HepG2 (cell line): ENCODE measurements around the gene FMNL2. TPM values are rescaled to one million over a fixed set of nuclear protein-coding genes. Genes with fewer than 3 reads are reported as not detected.

Source experiments
- ATAC-seq: fragments of 200-7000 bp; cut with Tn5 transposase; 3 replicates; pipeline ENCODE4 v1.9.1; 2020; ENCODE audit warnings: mild to moderate bottlenecking, moderate library complexity
- BruUV-seq: library from RNA; stranded (reverse); fragments of 400-500 nt; replicated peaks from 2 replicates; lab custom pipeline; 2021; lab: Mats Ljungman, UMichigan
- CTCF ChIA-PET: fragments of 300-600 bp; formaldehyde crosslinking; extraction: SDS; loops from one replicate; lab custom pipeline; 2021; ENCODE audit warnings: low total read pairs, inconsistent platforms, low intra/inter-chr PET ratio; lab: Yijun Ruan, JAX
- POLR2A ChIA-PET: fragments of 350-600 bp; sonication (Branson Sonifier 250); formaldehyde crosslinking; loops from one replicate; lab custom pipeline; 2020; ENCODE audit warnings: antibody characterized with exemption, inconsistent platforms; lab: Yijun Ruan, JAX
- DNase-seq: peaks from one replicate; pipeline ENCODE4 v3.0.0-alpha.2; 2015; ENCODE audit warnings: low spot score
- FAIRE-seq: peaks from 3 replicates; lab custom pipeline; 2011; peaks lifted over from hg19 to GRCh38; lab: Jason Lieb, UNC
- H2AFZ ChIP-seq: one replicate; pipeline ENCODE4 v1.6.1; 2011; ENCODE audit warnings: low read length, inconsistent platforms
- H3K27ac ChIP-seq: fragments of 300-600 bp; 3 replicates; pipeline ENCODE4 v1.8.0; 2011; ENCODE audit warnings: mixed run types, mild to moderate bottlenecking, mixed read lengths, low read length, inconsistent platforms; ENCODE audit not compliant: insufficient read depth; ENCODE audit errors: extremely low read length
- H3K27me3 ChIP-seq, 2 experiments: fragments of 200-600 bp in 1 of 2; 2 replicates in 1 of 2; 3 replicates in 1 of 2; pipeline versions ENCODE4 v1.6.0 to v1.8.0; 2011; ENCODE audit warnings: low read length in 2 of 2, mild to moderate bottlenecking in 2 of 2, moderate library complexity in 2 of 2, inconsistent platforms in 1 of 2; ENCODE audit not compliant: insufficient read depth in 2 of 2, control insufficient read depth in 1 of 2
- H3K36me3 ChIP-seq, 2 experiments: fragments of 200-600 bp in 1 of 2; replicated peaks in 1 of 2; 2 replicates in 1 of 2; 3 replicates in 1 of 2; pipeline versions ENCODE4 v1.5.1 to v1.8.0; 2011; ENCODE audit warnings: low read length in 2 of 2, inconsistent platforms in 1 of 2; ENCODE audit not compliant: insufficient read depth in 2 of 2, control insufficient read depth in 1 of 2
- H3K4me1 ChIP-seq: 2 replicates; pipeline ENCODE4 v1.5.1; 2012; ENCODE audit warnings: low read length, inconsistent platforms; ENCODE audit not compliant: insufficient read depth
- H3K4me2 ChIP-seq: 2 replicates; pipeline ENCODE4 v1.6.0; 2011; ENCODE audit warnings: low read depth, low read length, inconsistent platforms
- H3K4me3 ChIP-seq, 3 experiments: fragments of 200-600 bp in 1 of 3; sonication (generic), shearing (Covaris generic) in 1 of 3; replicated peaks in 1 of 3; 2 replicates each; pipeline ENCODE4 v1.5.1; 2011 to 2016; ENCODE audit warnings: low read length in 3 of 3, inconsistent platforms in 2 of 3, low read depth in 2 of 3, mild to moderate bottlenecking in 2 of 3, control low read depth in 1 of 3, mixed read lengths in 1 of 3; ENCODE audit not compliant: insufficient read depth in 1 of 3
- H3K79me2 ChIP-seq: one replicate; pipeline ENCODE4 v1.6.1; 2011; ENCODE audit warnings: low read length, inconsistent platforms; ENCODE audit not compliant: insufficient read depth
- H3K9ac ChIP-seq: 2 replicates; pipeline ENCODE4 v1.6.0; 2011; ENCODE audit warnings: mild to moderate bottlenecking, low read depth, low read length, inconsistent platforms; ENCODE audit not compliant: insufficient read depth
- H3K9me3 ChIP-seq: 2 replicates; pipeline ENCODE4 v1.5.1; 2012; ENCODE audit warnings: mild to moderate bottlenecking, low read length
- H4K20me1 ChIP-seq: 2 replicates; pipeline ENCODE4 v1.6.0; 2011; ENCODE audit warnings: inconsistent platforms, mild to moderate bottlenecking, low read length, moderate library complexity; ENCODE audit not compliant: insufficient read depth
- CREM ChIP-seq, 2 experiments: sonication (generic) in 1 of 2; formaldehyde crosslinking in 1 of 2; IDR thresholded peaks; 2 replicates each; pipeline versions ENCODE4 v1.4.0 to v1.6.1; 2016 to 2020; ENCODE audit warnings: antibody characterized with exemption in 1 of 2, mild to moderate bottlenecking in 1 of 2, missing genetic modification reagents in 1 of 2
- ELK4 ChIP-seq: sonication (generic); formaldehyde crosslinking; IDR thresholded peaks from 2 replicates; pipeline ENCODE4 v1.9.0; 2021; ENCODE audit warnings: missing genetic modification reagents, borderline replicate concordance
- ETV5 ChIP-seq: IDR thresholded peaks from 2 replicates; pipeline ENCODE4 v1.6.1; 2018; ENCODE audit warnings: missing biosample characterization, missing genetic modification reagents, inconsistent platforms, borderline replicate concordance
- FOSL2 ChIP-seq: sonication (generic); formaldehyde crosslinking; IDR thresholded peaks from 2 replicates; pipeline ENCODE4 v1.4.0; 2020; ENCODE audit warnings: missing genetic modification reagents
- HBP1 ChIP-seq: IDR thresholded peaks from 2 replicates; pipeline ENCODE4 v1.6.1; 2016; ENCODE audit warnings: low read depth, control low read depth
- KDM1A ChIP-seq: IDR thresholded peaks from 2 replicates; pipeline ENCODE4 v1.6.1; 2016; ENCODE audit warnings: missing compliant biosample characterization
- LCORL ChIP-seq, 2 experiments: fragments of 450-650 bp in 1 of 2; sonication (generic) in 1 of 2; formaldehyde crosslinking in 1 of 2; IDR thresholded peaks; 2 replicates each; pipeline versions ENCODE4 v1.5.0 to v1.6.1; 2017 to 2020; ENCODE audit warnings: antibody characterized with exemption in 1 of 2, missing genetic modification reagents in 1 of 2
- SMC3 ChIP-seq: IDR thresholded peaks from 2 replicates; pipeline ENCODE4 v1.6.1; 2011; ENCODE audit warnings: low read length, improper control_type of control experiment
- SOX6 ChIP-seq, 2 experiments: fragments of 450-650 bp in 1 of 2; sonication (generic) in 1 of 2; formaldehyde crosslinking in 1 of 2; IDR thresholded peaks; 2 replicates each; pipeline versions ENCODE4 v1.4.0 to v1.6.1; 2017 to 2020; ENCODE audit warnings: antibody characterized with exemption in 1 of 2, mild to moderate bottlenecking in 1 of 2, missing genetic modification reagents in 1 of 2
- ZBTB1 ChIP-seq: sonication (generic); formaldehyde crosslinking; IDR thresholded peaks from 2 replicates; pipeline ENCODE4 v1.4.0; 2020; ENCODE audit warnings: missing genetic modification reagents, borderline replicate concordance
- ZFP36 ChIP-seq: fragments of 150-350 bp; IDR thresholded peaks from 2 replicates; pipeline ENCODE4 v1.6.1; 2018; ENCODE audit warnings: borderline replicate concordance, low read length, low read depth; ENCODE audit not compliant: partially characterized antibody
- ZNF12 ChIP-seq: sonication (generic); formaldehyde crosslinking; IDR thresholded peaks from 2 replicates; pipeline ENCODE4 v1.5.0; 2020; ENCODE audit warnings: missing genetic modification reagents
- ZNF280D ChIP-seq: sonication (generic); formaldehyde crosslinking; IDR thresholded peaks from 2 replicates; pipeline ENCODE4 v1.5.1; 2020; ENCODE audit warnings: mild to moderate bottlenecking, missing genetic modification reagents
- ZNF367 ChIP-seq: sonication (generic); formaldehyde crosslinking; IDR thresholded peaks from 2 replicates; pipeline ENCODE4 v1.4.0; 2020; ENCODE audit warnings: missing genetic modification reagents, borderline replicate concordance
- ZNF619 ChIP-seq: sonication (generic); formaldehyde crosslinking; IDR thresholded peaks from 2 replicates; pipeline ENCODE4 v1.4.0; 2020; ENCODE audit warnings: mild to moderate bottlenecking, missing genetic modification reagents
- ZNF780A ChIP-seq: sonication (generic); formaldehyde crosslinking; IDR thresholded peaks from 2 replicates; pipeline ENCODE4 v1.8.0; 2022; ENCODE audit warnings: mild to moderate bottlenecking, missing genetic modification reagents, moderate library complexity
- WGBS: methylation state at CpG from one replicate; pipeline ENCODE4 v1.1.6; 2017; ENCODE audit warnings: low lambda C conversion rate; 5-methylcytosine and 5-hydroxymethylcytosine counted together
- in situ Hi-C: cut with HindIII; loops from 2 replicates; pipeline ENCODE4 v1.10.0; 2017; ENCODE audit warnings: low pct_unique_long_range_greater_than_20kb; ENCODE audit not compliant: extremely low pct_ligation_motif_present
- intact Hi-C: fragments of 100-400 bp; cut with micrococcal nuclease; formaldehyde crosslinking; loops from one replicate; pipeline ENCODE4 v1.10.0; 2022; ENCODE audit not compliant: unreplicated experiment
- polyA plus RNA-seq, 8 experiments: library from polyadenylated mRNA; depleted of rRNA in 3 of 8; stranded (reverse) in 7 of 8; unstranded in 1 of 8; fragments of >200 nt; fragmentation: Illumina TruSeq in 4 of 8; extraction: Trizol in 4 of 8; gene quantifications; 2 replicates each; pipeline versions ENCODE4 v1.2.1 to v1.2.3, GENCODE V29; 2011 to 2016; ENCODE audit warnings: low read depth in 4 of 8, missing spikeins in 1 of 8, mixed read lengths in 1 of 8; ENCODE audit not compliant: insufficient read depth in 1 of 8
- total RNA-seq, 5 experiments: library from RNA; depleted of rRNA; stranded (reverse); fragments of >200 nt; fragmentation: Illumina TruSeq; extraction: Trizol; gene quantifications; 2 replicates each; pipeline ENCODE4 v1.2.3, GENCODE V29; 2016; ENCODE audit warnings: low read depth in 1 of 5

FMNL2 gene
- total and polyA plus RNA-seq, 2 of the 13 experiments (the other 11 are each of a cell fraction or from before 2014, with no cell fraction given): 66.5 to 67.7 TPM

GRCh38 chr2:152432765-152433164 lies 97.8 kb downstream of the FMNL2 start:
- intact Hi-C loops: loop anchor here (5.0 kb wide), 1 partner anchor 40 kb away; no protein-coding TSS in a partner anchor
- POLR2A ChIA-PET: interaction anchor here (0.9 to 1.6 kb wide), 3 partner anchors 11 to 53 kb away, joined by 3 to 6 read pairs (median 5); no protein-coding TSS in a partner anchor
- Histone ChIP-seq H3K27me3 (no peaks in the 10 kb centered on the region), H3K79me2 (peaks cover 98% of the 10 kb centered on the region), H3K36me3 (no peaks in the 10 kb centered on the region), H3K9me3 (no peaks in the 10 kb centered on the region), H2AFZ (no peak overlapping the region), H3K27ac (peak overlapping the region; percentile 51), H3K4me3 (no peak overlapping the region), H3K4me2 (peak overlapping the region; percentile 47; the same call in 1 of the 2 replicates), H4K20me1 (no peaks in the 10 kb centered on the region; the same call in 1 of the 2 replicates), H3K4me1 (peaks cover 70% of the 10 kb centered on the region), H3K9ac (no peak overlapping the region)
- 62% methylated on average over 4 of the region's 4 CpGs for WGBS
- in situ Hi-C loops: no loop called here
- BruUV-seq: no TSS peak
- CTCF ChIA-PET: no interaction called here
- ATAC-seq: peak; percentile 92
- peak; percentile 76 for DNase-seq
- FAIRE-seq: peak; percentile 51
- TF ChIP-seq LCORL (IDR thresholded peaks at IDR 0.05): no peak
- TF ChIP-seq LCORL (CRISPR knock-in tag; IDR thresholded peaks at IDR 0.05): peak; percentile 67
- TF ChIP-seq FOSL2 (CRISPR knock-in tag): 0 out of 2 replicates have a peak, but pooled peaks have one; percentile 26
- 0 out of 2 replicates have a peak, but pooled peaks have one; percentile 40 for TF ChIP-seq ZNF12 (CRISPR knock-in tag)
- TF ChIP-seq ETV5 (CRISPR knock-in tag): peak; percentile 37; the same call in 1 of the 2 replicates
- peak; percentile 28; the same call in 1 of the 2 replicates for TF ChIP-seq HBP1 (CRISPR knock-in tag)
- no peak for TF ChIP-seq ZFP36
- TF ChIP-seq ZNF280D (CRISPR knock-in tag): 0 out of 2 replicates have a peak, but pooled peaks have one; percentile 48
- TF ChIP-seq CREM (IDR thresholded peaks at IDR 0.05): peak; percentile 17; the same call in 1 of the 2 replicates
- no peak for TF ChIP-seq CREM (CRISPR knock-in tag; IDR thresholded peaks at IDR 0.05)
- no peak for TF ChIP-seq ELK4 (CRISPR knock-in tag)
- no peak for TF ChIP-seq ZNF367 (CRISPR knock-in tag)
- TF ChIP-seq SMC3: peak; percentile 23; the same call in 1 of the 2 replicates
- no peak for TF ChIP-seq SOX6 (IDR thresholded peaks at IDR 0.05)
- TF ChIP-seq SOX6 (CRISPR knock-in tag; IDR thresholded peaks at IDR 0.05): peak; percentile 51
- peak; percentile 47; the same call in 1 of the 2 replicates for TF ChIP-seq KDM1A (CRISPR knock-in tag)
- TF ChIP-seq ZBTB1 (CRISPR knock-in tag): no peak
- 0 out of 2 replicates have a peak, but pooled peaks have one; percentile 44 for TF ChIP-seq ZNF780A
- no peak for TF ChIP-seq ZNF619 (CRISPR knock-in tag)
